ENCODE data around the gene NMNAT2.

NMNAT2 gene

GRCh38 chr1:183419399-183419798 is 1.2 kb upstream of the NMNAT2 start:
- no peaks in the 10 kb centered on the region for H3K9me2 ChIP-seq (ENCODE audit: low read depth, low read length)
- H4K20me1 ChIP-seq (ENCODE audit: insufficient read depth, low read length) = no peaks in the 10 kb centered on the region
- H3K36me3 ChIP-seq (ENCODE audit: insufficient read depth, low read length) = no peaks in the 10 kb centered on the region
- no peaks in the 10 kb centered on the region for H3K79me2 ChIP-seq (ENCODE audit: insufficient read depth, low read length)
- no peak overlapping the region for H2AFZ ChIP-seq (ENCODE audit: low read length)
- no peaks in the 10 kb centered on the region for H3F3A ChIP-seq (ENCODE audit: insufficient read depth, low read length)
- H3K4me1 ChIP-seq (ENCODE audit: insufficient read depth, low read length, severe bottlenecking) = no peaks in the 10 kb centered on the region
- no peaks in the 10 kb centered on the region for H3K27me3 ChIP-seq (ENCODE audit: insufficient read depth, low read length)
- no peak overlapping the region for H3K27ac ChIP-seq (ENCODE audit: low read depth, low read length, poor library complexity, severe bottlenecking)
- H3K9me3 ChIP-seq (ENCODE audit: low read length) = no peaks in the 10 kb centered on the region
- no peak overlapping the region for H3K4me3 ChIP-seq (ENCODE audit: low read depth, low read length, poor library complexity, severe bottlenecking)
- no peak for TF ChIP-seq EZH2 (IDR thresholded peaks at IDR 0.05; ENCODE audit: borderline replicate concordance, low read length)
- H3K4me2 ChIP-seq (ENCODE audit: low read length) = no peak overlapping the region
- no peak overlapping the region for H3K9ac ChIP-seq (ENCODE audit: low read length)

- H4K20me1 ChIP-seq (ENCODE audit: insufficient read depth, low read length) = no peaks in the 10 kb centered on the region
- H3K9me2 ChIP-seq (ENCODE audit: low read depth, low read length) = no peaks in the 10 kb centered on the region
- no peak overlapping the region for H3K4me2 ChIP-seq (ENCODE audit: low read length)
- no peak overlapping the region for H2AFZ ChIP-seq (ENCODE audit: low read length)
- H3K4me1 ChIP-seq (ENCODE audit: insufficient read depth, low read length, severe bottlenecking) = no peaks in the 10 kb centered on the region
- no peaks in the 10 kb centered on the region for H3K79me2 ChIP-seq (ENCODE audit: insufficient read depth, low read length)
- TF ChIP-seq, protein P1, sequence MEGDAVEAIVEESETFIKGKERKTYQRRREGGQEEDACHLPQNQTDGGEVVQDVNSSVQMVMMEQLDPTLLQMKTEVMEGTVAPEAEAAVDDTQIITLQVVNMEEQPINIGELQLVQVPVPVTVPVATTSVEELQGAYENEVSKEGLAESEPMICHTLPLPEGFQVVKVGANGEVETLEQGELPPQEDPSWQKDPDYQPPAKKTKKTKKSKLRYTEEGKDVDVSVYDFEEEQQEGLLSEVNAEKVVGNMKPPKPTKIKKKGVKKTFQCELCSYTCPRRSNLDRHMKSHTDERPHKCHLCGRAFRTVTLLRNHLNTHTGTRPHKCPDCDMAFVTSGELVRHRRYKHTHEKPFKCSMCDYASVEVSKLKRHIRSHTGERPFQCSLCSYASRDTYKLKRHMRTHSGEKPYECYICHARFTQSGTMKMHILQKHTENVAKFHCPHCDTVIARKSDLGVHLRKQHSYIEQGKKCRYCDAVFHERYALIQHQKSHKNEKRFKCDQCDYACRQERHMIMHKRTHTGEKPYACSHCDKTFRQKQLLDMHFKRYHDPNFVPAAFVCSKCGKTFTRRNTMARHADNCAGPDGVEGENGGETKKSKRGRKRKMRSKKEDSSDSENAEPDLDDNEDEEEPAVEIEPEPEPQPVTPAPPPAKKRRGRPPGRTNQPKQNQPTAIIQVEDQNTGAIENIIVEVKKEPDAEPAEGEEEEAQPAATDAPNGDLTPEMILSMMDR (IDR thresholded peaks at IDR 0.05; ENCODE audit: low read length) = no peak
- TF ChIP-seq EZH2 (IDR thresholded peaks at IDR 0.05; ENCODE audit: borderline replicate concordance, low read length) = no peak
- H3K9me3 ChIP-seq (ENCODE audit: low read length) = no peaks in the 10 kb centered on the region
- H3K4me3 ChIP-seq (ENCODE audit: low read depth, low read length, poor library complexity, severe bottlenecking) = no peak overlapping the region
- no peaks in the 10 kb centered on the region for H3F3A ChIP-seq (ENCODE audit: insufficient read depth, low read length)
- H3K27me3 ChIP-seq (ENCODE audit: insufficient read depth, low read length) = no peaks in the 10 kb centered on the region
- H3K36me3 ChIP-seq (ENCODE audit: insufficient read depth, low read length) = no peaks in the 10 kb centered on the region
- no peak overlapping the region for H3K27ac ChIP-seq (ENCODE audit: low read depth, low read length, poor library complexity, severe bottlenecking)
- H3K9ac ChIP-seq (ENCODE audit: low read length) = no peak overlapping the region
Measured at GRCh38 chr1:183418696-183419095, 516 bp upstream of the NMNAT2 start.

DNA sequence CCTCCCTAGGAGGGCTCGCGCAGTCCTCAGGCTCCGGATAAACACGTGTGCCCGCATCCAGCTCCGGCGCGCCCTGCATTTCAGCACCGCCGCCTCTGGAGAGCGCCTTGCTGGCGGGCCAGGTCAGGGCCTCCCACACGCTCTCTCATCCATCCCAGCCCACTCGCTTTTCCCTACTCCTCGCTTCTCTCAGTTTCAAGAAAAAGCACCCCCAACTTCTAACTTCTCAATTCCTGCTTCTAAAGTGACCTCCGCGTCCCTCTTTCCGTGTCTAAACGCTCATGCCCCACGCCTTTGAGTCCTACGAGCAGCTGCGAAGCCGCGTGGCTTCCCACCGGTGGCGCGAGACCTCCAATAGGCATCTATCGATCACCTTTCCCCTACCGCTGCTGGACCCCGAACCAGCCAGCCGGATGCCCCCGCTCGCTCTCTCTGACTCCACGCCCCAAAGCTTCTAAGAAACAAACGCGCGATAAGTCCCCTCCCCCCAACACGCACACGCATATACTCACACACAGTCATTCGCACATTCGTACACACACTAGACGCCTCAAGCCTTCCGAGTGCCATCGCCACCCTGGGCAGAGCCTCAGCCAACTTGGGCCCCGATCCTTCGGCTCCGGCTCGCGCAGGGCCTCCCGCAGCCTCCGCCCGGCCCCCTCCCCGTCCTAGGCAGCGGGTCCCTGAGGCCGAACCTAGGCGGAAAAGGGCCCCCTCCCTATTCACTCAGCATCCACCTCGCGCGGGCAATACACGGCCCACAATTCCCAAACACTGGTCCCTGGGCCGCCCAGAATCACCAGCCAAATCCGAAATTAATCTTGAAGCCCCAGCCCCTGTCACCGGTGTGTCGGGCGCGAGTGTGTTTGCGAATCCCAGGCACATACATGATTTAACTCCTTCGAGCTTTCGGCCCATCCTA is 1.1 kb downstream of the NMNAT2 start:
- Histone ChIP-seq H3K4me3 (ENCODE audit: low read depth, low read length, poor library complexity, severe bottlenecking) (no peak overlapping the region), H3K4me1 (ENCODE audit: insufficient read depth, low read length, severe bottlenecking) (no peaks in the 10 kb centered on the region), H3K9ac (ENCODE audit: low read length) (no peak overlapping the region), H3K27me3 (ENCODE audit: insufficient read depth, low read length) (no peaks in the 10 kb centered on the region), H3K27ac (ENCODE audit: low read depth, low read length, poor library complexity, severe bottlenecking) (no peak overlapping the region), H3K4me2 (ENCODE audit: low read length) (no peak overlapping the region), H4K20me1 (ENCODE audit: insufficient read depth, low read length) (no peaks in the 10 kb centered on the region), H2AFZ (ENCODE audit: low read length) (no peak overlapping the region), H3K9me3 (ENCODE audit: low read length) (no peaks in the 10 kb centered on the region), H3K9me2 (ENCODE audit: low read depth, low read length) (no peaks in the 10 kb centered on the region), H3F3A (ENCODE audit: insufficient read depth, low read length) (no peaks in the 10 kb centered on the region), H3K36me3 (ENCODE audit: insufficient read depth, low read length) (no peaks in the 10 kb centered on the region), H3K79me2 (ENCODE audit: insufficient read depth, low read length) (no peaks in the 10 kb centered on the region)
- TF ChIP-seq EZH2 (IDR thresholded peaks at IDR 0.05; ENCODE audit: borderline replicate concordance, low read length) = no peak
- TF ChIP-seq, protein P1 (IDR thresholded peaks at IDR 0.05; ENCODE audit: low read length) = no peak

Measured in OCI-LY1 (cell line).